HG03442 (cell line): ENCODE results near the gene U2AF2.

Experiments
- ATAC-seq: cut with Tn5 transposase; IDR thresholded peaks from one replicate; pipeline ENCODE4 v1.9.1; 2021; ENCODE audit warnings: mild to moderate bottlenecking, moderate library complexity; ENCODE audit not compliant: unreplicated experiment

Gene U2AF2

GRCh38 chr19:55654323-55654867 is 440 bp upstream of the U2AF2 start:
- ATAC-seq, result peak; percentile 51

DNA sequence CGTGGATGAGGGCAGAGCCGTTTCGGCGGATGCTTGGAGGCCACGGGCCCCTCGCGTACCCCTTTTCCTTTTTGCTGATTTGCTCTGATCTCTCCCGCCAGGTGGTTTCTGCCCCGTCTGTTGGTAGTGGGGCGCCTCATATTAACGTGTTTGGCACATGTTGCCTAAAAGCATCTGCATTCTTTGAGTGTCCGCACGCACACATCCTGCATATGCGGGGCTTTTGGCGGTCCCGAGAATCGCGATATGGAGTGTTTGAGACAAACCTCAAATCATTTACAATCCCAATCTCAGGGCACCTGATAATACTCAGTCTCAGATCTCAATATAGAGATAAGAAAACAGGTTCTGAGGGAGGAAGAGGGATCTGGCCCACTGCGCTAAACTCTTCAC is 809 bp downstream of the U2AF2 start:
- ATAC-seq, result no peak

GRCh38 chr19:55656552-55656951 is 1.7 kb downstream of the U2AF2 start:
- no peak for ATAC-seq

- ATAC-seq, result no peak
Measured at GRCh38 chr19:55656988-55657747, 2.3 kb downstream of the U2AF2 start.

- no peak for ATAC-seq
Measured at GRCh38 chr19:55658846-55659459, 4.1 kb downstream of the U2AF2 start.

DNA sequence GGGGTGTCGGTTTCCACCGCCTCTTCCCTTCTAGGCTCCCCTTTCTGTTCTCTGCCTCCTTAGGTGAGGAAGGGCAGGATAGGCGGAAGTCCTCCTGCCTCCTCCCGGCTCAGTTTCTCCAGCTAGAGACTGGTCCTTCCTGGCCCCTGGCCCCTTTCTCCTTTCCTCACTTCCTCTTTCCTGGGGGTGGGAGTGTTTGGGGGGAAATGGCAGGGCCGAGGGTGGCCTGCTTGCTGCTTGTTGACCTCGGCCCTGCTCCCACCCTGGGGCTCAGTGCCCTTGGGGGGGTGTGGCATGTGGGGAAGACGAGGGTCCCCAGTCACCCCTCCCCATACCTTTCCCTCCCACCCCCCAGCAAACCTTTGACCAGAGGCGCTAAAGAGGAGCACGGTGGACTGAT is 5.0 kb downstream of the U2AF2 start:
- no peak for ATAC-seq

DNA sequence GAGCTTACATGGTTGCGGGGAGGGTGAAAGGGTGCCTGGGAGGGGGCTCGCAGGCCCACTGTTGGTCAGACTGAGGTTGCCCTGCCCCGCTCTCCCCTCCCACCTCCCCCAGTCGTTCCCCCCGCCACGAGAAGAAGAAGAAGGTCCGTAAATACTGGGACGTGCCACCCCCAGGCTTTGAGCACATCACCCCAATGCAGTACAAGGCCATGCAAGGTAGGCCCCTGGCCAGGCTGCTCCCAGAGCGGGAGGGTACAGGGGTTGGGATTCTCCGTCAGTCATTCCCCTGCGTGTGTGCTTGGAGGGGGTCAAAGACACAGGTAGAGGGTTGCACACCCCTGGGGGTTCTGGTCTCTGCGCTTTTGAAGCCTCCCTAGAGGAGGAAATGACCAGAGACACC is 5.6 kb downstream of the U2AF2 start:
- ATAC-seq, result no peak

DNA sequence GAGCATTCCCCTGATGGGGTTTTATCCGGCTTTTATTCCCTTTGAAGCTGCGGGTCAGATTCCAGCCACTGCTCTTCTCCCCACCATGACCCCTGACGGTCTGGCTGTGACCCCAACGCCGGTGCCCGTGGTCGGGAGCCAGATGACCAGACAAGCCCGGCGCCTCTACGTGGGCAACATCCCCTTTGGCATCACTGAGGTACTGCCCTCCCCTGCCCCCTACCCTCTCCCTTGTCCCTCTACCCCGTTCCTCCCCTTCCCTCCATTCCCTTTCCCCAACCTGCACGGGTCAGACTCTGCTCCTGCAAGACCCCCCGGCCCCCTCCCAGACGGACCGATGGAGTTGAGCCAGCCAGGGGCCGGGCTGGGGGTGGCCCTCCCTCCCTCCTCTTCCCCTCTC is 6.2 kb downstream of the U2AF2 start:
- ATAC-seq, result no peak

- ATAC-seq, result no peak
Measured at GRCh38 chr19:55661826-55662225, 7.0 kb downstream of the U2AF2 start.

DNA sequence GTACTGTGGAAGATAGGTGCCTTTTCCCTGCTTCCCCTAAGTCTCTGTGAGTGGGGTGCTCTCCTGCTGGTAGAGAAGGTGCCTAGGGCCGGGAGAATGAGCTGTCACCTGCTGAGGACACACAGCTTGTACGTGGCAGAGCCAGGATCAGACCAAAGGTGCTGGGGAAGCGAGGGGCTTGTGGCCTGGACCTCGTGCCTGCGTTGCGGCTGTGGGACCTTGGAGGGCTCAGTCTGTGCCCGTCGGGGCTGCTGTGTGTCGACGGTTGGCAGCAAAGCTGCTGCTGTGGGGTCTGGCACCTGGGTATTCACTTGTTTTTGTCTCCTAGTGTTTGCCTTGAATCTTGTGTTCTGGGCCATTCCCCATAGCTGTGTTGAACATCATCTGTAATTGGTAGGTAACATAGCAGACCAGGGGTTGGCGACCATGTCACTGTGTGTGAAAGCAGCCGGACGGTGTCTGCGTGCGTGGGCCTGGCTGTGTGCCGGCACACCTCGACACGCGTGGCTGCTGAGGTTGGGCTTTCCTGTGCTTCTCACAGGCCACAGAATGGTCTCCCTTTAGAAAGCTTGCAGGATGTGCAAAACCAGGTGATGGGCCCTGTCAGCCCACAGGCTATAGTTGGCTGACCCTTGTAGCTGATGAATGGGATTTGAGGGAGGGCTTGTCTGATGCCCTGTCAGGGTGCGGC is 9.2 kb downstream of the U2AF2 start:
- no peak for ATAC-seq

DNA sequence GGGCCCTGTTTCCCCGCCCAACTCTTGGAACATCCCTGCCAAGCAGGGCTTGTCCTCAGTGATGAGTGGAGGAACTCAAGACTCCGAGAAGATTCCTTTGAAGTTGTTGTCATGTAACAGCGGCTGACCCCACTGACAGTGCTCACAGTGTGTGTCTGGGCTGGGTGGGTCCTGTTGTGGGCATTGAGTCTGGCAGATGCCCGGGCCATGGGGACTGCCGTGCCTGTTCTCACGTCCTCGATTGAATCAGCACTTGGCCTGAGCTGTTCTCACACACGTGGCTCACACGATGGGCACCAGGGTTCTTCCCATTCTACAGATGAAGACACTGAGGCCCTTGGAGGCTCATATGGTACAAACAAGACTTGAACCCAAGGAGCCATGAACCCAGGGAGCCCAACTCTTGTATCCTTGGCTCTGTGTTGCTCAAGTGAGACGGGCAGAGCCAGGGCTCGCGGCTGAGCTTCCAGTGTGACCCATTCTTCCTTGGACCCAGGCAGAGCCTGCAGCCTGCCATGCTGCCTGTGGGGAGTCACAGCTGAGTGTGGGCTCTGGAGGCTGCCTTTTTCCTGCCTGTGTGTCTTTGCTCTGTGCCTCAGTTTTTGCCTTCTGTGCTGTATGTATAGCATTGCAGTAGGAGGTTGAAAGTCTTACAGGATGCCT is 11.6 kb downstream of the U2AF2 start:
- ATAC-seq, result no peak

GRCh38 chr19:55667006-55667381 is 12.2 kb downstream of the U2AF2 start:
- ATAC-seq, result no peak

GRCh38 chr19:55667511-55667910 is 12.7 kb downstream of the U2AF2 start:
- no peak for ATAC-seq

GRCh38 chr19:55667958-55668357 is 13.1 kb downstream of the U2AF2 start:
- no peak for ATAC-seq

DNA sequence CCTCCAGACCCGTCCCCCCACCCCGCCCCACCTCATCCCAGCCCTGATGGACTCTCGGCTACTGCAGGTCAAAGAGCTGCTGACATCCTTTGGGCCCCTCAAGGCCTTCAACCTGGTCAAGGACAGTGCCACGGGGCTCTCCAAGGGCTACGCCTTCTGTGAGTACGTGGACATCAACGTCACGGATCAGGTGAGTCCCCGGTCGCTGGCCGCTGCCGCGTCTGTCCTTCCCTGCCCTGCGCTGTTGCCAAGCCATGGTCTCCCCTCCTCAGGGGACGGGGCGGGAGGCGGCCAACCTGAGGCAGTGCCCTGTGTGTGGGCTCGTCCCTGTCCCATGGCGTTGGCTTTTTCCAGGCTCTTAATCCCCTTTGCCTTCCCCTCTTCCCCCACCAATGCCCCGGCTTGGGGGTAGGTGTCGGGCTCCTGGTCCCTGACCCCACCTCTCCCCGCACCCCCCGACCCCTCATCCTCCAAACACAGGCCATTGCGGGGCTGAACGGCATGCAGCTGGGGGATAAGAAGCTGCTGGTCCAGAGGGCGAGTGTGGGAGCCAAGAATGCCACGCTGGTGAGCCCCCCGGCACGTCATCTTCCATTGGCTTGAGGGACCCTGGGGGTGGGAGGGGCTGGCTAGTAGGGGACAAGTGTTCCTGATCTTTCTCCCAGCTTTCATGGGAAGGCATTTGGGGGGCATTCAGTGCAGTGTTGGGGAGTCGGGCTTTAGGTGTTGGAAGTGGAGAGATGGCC is 13.9 kb downstream of the U2AF2 start:
- ATAC-seq, result no peak

GRCh38 chr19:55669418-55670279 is 14.8 kb downstream of the U2AF2 start:
- ATAC-seq, result no peak

GRCh38 chr19:55670280-55671053 is 15.6 kb downstream of the U2AF2 start:
- no peak for ATAC-seq

DNA sequence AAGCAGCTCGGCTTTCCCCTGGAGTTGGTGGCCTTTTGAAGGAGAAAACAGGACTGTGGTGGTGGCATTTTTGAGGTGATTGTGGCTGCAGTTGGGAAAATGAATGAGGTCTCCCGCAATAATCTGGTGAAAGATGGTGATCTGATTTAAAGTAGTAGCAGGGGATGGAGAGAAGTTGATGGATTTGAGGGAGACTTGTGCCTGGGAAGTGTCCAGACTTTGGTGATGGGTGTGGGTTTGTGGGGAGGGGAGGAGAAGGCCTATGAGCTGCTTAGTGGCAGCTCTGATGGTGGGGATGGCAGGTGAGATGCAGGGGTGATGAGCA is 16.2 kb downstream of the U2AF2 start:
- ATAC-seq, result no peak

DNA sequence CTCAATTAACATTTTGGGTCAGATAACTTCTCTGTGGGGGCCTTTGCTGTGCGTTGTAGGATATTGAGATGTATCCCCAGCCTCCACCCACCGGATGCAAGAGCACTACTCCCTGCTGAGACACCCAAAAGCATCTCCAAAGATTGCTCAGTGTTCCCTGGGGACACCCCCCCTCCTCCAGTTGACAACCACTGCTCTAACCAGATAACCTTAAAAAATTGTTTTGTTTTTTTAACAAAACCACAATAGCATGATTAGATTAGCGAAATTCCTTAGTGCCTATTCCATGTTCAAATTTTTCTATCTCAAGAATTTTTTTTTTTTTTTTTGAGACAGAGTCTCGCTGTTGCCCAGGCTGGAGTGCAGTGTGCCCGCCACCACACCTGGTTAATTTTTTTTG is 17.6 kb downstream of the U2AF2 start:
- ATAC-seq, result no peak
